Retinal pigment epithelial cell (primary cell): ENCODE results near the gene GFOD1.

ENCODE experiments used
- DNase-seq: peaks from one replicate; pipeline ENCODE4 v3.0.0-alpha.2; 2010; ENCODE audit warnings: low read depth
- H3K4me3 ChIP-seq: 2 replicates; pipeline ENCODE4 v1.5.1; 2011; ENCODE audit warnings: mild to moderate bottlenecking, low read length, control low read depth, moderate library complexity
- TF ChIP-seq, protein P1 (sequence below): conservative IDR thresholded peaks from 2 replicates; pipeline ENCODE4 v1.5.1; 2011; ENCODE audit warnings: low read depth, low read length, control low read depth, inconsistent platforms

GFOD1 gene

DNA sequence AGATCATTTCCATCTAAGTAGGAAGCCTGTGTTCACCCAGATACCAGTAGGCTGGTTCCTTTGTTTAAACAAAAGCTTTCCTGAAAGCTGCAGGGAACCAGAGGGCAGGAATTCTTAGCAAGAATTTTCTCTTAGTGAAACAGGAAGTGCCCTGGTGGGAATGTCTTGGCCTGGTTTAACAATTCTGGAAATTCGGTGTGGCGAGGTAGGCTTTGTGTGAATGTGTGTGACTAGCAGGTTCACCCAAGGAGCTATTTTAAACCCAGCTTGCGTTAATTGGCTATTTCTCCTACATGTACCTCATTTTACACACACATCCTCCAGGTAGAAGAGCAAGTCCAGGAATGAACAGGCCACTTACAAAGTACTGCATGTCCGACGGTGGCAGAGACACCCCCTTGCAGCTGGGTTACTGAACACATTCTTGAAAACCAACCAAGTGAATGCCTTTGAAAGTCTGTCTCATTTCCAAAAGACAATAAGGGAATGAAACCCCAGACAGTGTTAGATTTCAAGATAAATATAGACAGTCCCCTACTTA, 64.6 kb downstream of the GFOD1 start:
- no peak overlapping the region for H3K4me3 ChIP-seq
- TF ChIP-seq, protein P1, sequence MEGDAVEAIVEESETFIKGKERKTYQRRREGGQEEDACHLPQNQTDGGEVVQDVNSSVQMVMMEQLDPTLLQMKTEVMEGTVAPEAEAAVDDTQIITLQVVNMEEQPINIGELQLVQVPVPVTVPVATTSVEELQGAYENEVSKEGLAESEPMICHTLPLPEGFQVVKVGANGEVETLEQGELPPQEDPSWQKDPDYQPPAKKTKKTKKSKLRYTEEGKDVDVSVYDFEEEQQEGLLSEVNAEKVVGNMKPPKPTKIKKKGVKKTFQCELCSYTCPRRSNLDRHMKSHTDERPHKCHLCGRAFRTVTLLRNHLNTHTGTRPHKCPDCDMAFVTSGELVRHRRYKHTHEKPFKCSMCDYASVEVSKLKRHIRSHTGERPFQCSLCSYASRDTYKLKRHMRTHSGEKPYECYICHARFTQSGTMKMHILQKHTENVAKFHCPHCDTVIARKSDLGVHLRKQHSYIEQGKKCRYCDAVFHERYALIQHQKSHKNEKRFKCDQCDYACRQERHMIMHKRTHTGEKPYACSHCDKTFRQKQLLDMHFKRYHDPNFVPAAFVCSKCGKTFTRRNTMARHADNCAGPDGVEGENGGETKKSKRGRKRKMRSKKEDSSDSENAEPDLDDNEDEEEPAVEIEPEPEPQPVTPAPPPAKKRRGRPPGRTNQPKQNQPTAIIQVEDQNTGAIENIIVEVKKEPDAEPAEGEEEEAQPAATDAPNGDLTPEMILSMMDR, result no peak

DNA sequence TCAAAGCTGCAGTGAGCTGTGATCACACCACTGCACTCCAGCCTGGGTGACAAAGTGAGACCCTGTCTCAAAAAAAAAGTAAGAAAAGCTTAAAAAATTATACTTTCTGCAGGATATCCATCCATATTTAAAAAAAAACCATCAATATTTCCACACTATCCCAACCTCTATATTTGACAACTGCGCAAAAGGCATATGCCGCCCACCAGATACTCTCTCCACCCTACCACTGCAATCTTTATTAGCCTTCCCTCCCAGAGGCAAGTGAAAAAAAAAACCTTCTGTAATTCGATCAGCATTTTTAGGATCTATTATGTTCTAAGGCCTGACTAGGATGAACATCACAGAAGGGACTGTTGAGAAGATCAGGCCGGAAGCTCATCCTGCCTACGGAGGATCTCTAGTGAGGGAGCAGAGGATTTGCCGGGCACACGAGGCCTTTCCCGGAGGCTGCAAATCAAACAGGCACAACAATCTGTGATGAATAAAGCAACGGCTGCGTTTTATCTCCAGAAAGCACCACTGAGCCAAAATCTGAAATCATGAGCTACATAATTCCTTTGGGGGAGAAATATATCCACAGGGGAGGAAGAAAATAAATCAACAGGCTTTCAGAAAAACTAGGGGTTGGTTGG, 65.9 kb downstream of the GFOD1 start:
- H3K4me3 ChIP-seq, result no peak overlapping the region
- no peak for DNase-seq
- TF ChIP-seq, protein P1, result no peak

More for the DNA sequence above, 64.6 kb downstream of the GFOD1 start:
- DNase-seq, result no peak

DNA sequence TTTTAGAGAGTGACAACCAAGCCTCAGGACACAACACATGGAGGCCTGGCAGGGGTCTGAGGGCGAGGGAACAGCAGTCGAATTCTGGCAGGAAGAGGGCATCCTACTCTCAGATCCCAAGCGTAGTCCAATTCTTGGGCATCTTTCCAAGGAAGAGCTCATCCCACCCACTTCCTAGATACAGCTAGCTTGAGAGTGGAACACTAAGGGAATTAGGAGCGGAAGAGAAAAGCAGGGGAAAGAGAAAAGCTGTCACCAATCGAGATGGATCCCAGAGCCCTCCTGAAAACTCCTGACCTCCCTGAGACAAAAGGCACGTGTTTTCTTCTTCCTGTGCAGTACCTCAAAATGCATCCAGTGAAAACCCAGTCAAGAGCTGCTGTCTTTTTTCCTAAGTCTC, 67.1 kb downstream of the GFOD1 start:
- no peak overlapping the region for H3K4me3 ChIP-seq
- no peak for DNase-seq
- TF ChIP-seq, protein P1, result no peak

DNA sequence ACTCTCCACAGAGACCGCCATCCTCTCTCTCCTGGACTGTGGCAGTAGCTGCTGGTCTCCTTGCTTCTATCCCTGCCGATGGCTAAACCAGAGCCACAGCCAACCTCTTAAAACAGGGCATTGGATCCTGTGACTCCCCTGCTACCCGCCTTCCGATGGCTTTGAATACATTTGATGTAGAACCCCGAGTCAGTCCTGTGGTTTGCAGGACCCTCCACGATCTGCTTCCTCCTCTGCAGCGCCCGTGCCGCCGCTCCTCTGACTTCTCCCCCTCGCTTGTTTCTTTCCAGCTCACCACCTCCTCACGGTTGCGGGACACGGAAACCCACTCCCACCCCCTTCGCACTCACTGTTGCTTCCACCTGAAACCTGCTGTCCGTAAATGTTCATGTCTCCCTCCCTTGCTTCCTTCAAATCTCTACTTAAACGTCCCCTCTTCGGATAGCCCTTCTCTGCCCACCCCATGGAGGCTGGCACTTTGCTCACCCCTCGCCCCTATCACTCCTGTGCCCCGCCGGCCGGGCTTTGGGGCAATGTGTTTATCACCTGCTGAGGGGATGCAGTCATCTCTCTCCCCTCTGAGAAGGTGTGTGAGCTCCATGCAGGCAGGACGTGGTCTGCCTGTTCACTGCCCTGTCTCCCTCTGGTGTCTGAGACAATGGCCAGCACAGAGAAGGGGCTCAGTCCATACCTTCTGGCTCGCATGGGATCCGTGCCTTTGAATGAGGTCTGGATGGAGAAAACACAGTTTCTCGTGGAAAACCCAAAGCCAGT, 67.8 kb downstream of the GFOD1 start:
- TF ChIP-seq, protein P1, result no peak
- DNase-seq, result no peak
- no peak overlapping the region for H3K4me3 ChIP-seq

DNA sequence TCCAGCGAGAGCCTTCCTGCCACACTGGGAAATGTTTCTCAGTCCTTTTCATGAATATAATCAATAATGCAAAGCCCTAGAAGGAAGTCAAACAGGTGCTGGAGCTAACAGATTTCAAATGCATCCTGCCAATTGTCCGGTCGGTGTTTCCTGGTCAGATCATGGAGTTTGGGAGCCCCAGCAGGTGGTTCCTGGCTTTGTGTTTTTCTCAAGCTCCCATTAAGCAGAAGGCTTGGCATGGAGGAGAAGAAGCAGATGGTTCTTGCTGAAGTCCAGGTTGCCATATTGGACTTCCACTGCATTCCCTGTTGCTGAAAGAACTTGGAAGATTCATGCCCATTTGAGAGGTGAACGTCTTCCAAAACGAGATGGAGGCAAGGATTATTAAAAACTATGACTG, 68.6 kb downstream of the GFOD1 start:
- TF ChIP-seq, protein P1, result no peak
- H3K4me3 ChIP-seq, result no peak overlapping the region
- no peak for DNase-seq

DNA sequence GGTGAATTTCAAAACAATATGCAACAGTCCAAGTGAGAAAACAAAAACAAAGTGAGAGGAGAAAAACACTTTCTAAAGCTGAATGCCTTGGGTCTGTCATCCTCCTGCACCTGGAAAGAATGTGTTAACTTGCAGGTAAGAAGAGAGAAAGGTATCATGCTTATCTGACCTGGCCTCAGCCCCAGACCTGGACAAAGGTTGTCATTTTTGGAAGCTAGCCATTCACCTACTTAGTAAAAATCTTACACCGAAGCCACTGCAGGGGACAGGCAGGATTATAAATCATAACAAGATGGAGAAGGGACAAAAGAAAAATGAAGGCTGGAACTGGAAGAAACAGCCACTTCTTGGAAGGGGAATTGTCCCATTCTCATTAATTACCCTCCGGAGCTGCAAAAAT, 69.4 kb downstream of the GFOD1 start:
- TF ChIP-seq, protein P1, result no peak
- no peak for DNase-seq
- no peak overlapping the region for H3K4me3 ChIP-seq
